ACC112 (cell line): ENCODE data around the gene ADAMTS7.
A peak's percentile ranks its signal among the peaks of the same experiment; 100 is the strongest.

Experiments used
- H2AFZ ChIP-seq: fragments of 200-600 bp; sonication (generic); one replicate; pipeline ENCODE4 v1.6.0; 2017; ENCODE audit warnings: antibody characterized with exemption, low read length; ENCODE audit not compliant: unreplicated experiment
- H3K27ac ChIP-seq: fragments of 200-600 bp; sonication (generic); 2 replicates; pipeline ENCODE4 v1.5.1; 2014; ENCODE audit warnings: low read depth, mild to moderate bottlenecking, antibody characterized with exemption, low read length, moderate library complexity
- H3K27me3 ChIP-seq: fragments of 200-600 bp; sonication (generic); 2 replicates; pipeline ENCODE4 v1.6.1; 2014; ENCODE audit warnings: mild to moderate bottlenecking, antibody characterized with exemption, low read length, moderate library complexity, mixed read lengths; ENCODE audit not compliant: insufficient read depth
- H3K36me3 ChIP-seq: fragments of 200-600 bp; sonication (generic); 2 replicates; pipeline ENCODE4 v1.6.1; 2016; ENCODE audit warnings: mild to moderate bottlenecking, antibody characterized with exemption, low read length, moderate library complexity, mixed read lengths; ENCODE audit not compliant: insufficient read depth
- H3K4me1 ChIP-seq: fragments of 200-600 bp; sonication (generic); one replicate; pipeline ENCODE4 v1.6.1; 2016; ENCODE audit warnings: low read length, mixed read lengths; ENCODE audit not compliant: insufficient read depth, unreplicated experiment, control insufficient read depth
- H3K4me3 ChIP-seq: fragments of 200-600 bp; sonication (generic); 2 replicates; pipeline ENCODE4 v1.5.1; 2014; ENCODE audit warnings: mild to moderate bottlenecking, low read depth, low read length
- H3K79me2 ChIP-seq: fragments of 200-600 bp; sonication (generic); one replicate; pipeline ENCODE4 v1.6.0; 2016; ENCODE audit warnings: low read length; ENCODE audit not compliant: control insufficient read depth, unreplicated experiment, insufficient read depth

The ADAMTS7 gene

GRCh38 chr15:78830514-78831228 lies 19.4 kb upstream of the ADAMTS7 start:
- no peak overlapping the region for H3K4me3 ChIP-seq
- no peak overlapping the region for H2AFZ ChIP-seq
- H3K79me2 ChIP-seq: no peaks in the 10 kb centered on the region
- H3K36me3 ChIP-seq: no peaks in the 10 kb centered on the region
- H3K27ac ChIP-seq: no peak overlapping the region
- H3K4me1 ChIP-seq: peaks cover 5% of the 10 kb centered on the region
- no peaks in the 10 kb centered on the region for H3K27me3 ChIP-seq

GRCh38 chr15:78828920-78829319 lies 17.7 kb upstream of the ADAMTS7 start:
- H3K4me3 ChIP-seq: no peak overlapping the region
- no peak overlapping the region for H2AFZ ChIP-seq

GRCh38 chr15:78822514-78822913 lies 11.2 kb upstream of the ADAMTS7 start:
- no peak overlapping the region for H3K4me3 ChIP-seq
- no peak overlapping the region for H2AFZ ChIP-seq
- no peak overlapping the region for H3K27ac ChIP-seq
- no peaks in the 10 kb centered on the region for H3K27me3 ChIP-seq
- H3K79me2 ChIP-seq: no peaks in the 10 kb centered on the region
- H3K36me3 ChIP-seq: no peaks in the 10 kb centered on the region
- peaks cover 11% of the 10 kb centered on the region for H3K4me1 ChIP-seq

More at GRCh38 chr15:78828920-78829319, 17.7 kb upstream of the ADAMTS7 start:
- Histone ChIP-seq H3K79me2 (no peaks in the 10 kb centered on the region), H3K27me3 (no peaks in the 10 kb centered on the region), H3K36me3 (no peaks in the 10 kb centered on the region), H3K4me1 (peaks cover 11% of the 10 kb centered on the region), H3K27ac (no peak overlapping the region)

GRCh38 chr15:78811825-78812183 lies 540 bp upstream of the ADAMTS7 start:
- H2AFZ ChIP-seq: peak overlapping the region; percentile 83
- H3K36me3 ChIP-seq: no peaks in the 10 kb centered on the region
- H3K4me1 ChIP-seq: peaks cover 16% of the 10 kb centered on the region
- H3K27ac ChIP-seq: peak overlapping the region; percentile 35; the same call in 1 of the 2 replicates
- peak overlapping the region; percentile 97 for H3K4me3 ChIP-seq
- H3K79me2 ChIP-seq: peaks cover 18% of the 10 kb centered on the region
- no peaks in the 10 kb centered on the region for H3K27me3 ChIP-seq

GRCh38 chr15:78810362-78811123 lies 721 bp downstream of the ADAMTS7 start:
- peak overlapping the region; percentile 97 for H3K4me3 ChIP-seq
- H3K79me2 ChIP-seq: peaks cover 18% of the 10 kb centered on the region
- peak overlapping the region; percentile 80 for H2AFZ ChIP-seq
- no peaks in the 10 kb centered on the region for H3K36me3 ChIP-seq
- peak overlapping the region; percentile 50; the same call in 1 of the 2 replicates for H3K27ac ChIP-seq
- H3K4me1 ChIP-seq: peaks cover 16% of the 10 kb centered on the region
- H3K27me3 ChIP-seq: no peaks in the 10 kb centered on the region

- peaks cover 16% of the 10 kb centered on the region for H3K4me1 ChIP-seq
- H3K4me3 ChIP-seq: peak overlapping the region; percentile 97
- peaks cover 18% of the 10 kb centered on the region for H3K79me2 ChIP-seq
- H3K36me3 ChIP-seq: no peaks in the 10 kb centered on the region
- H3K27ac ChIP-seq: no peak overlapping the region
- H3K27me3 ChIP-seq: no peaks in the 10 kb centered on the region
- H2AFZ ChIP-seq: peak overlapping the region; percentile 80
Observed at GRCh38 chr15:78810003-78810361, 1.3 kb downstream of the ADAMTS7 start.

GRCh38 chr15:78808550-78808949 lies 2.7 kb downstream of the ADAMTS7 start:
- peaks cover 18% of the 10 kb centered on the region for H3K79me2 ChIP-seq
- no peak overlapping the region for H2AFZ ChIP-seq
- no peak overlapping the region for H3K27ac ChIP-seq
- peaks cover 16% of the 10 kb centered on the region for H3K4me1 ChIP-seq
- no peak overlapping the region for H3K4me3 ChIP-seq
- H3K27me3 ChIP-seq: no peaks in the 10 kb centered on the region
- no peaks in the 10 kb centered on the region for H3K36me3 ChIP-seq

- H3K4me3 ChIP-seq: no peak overlapping the region
- no peak overlapping the region for H3K27ac ChIP-seq
- H3K4me1 ChIP-seq: peaks cover 16% of the 10 kb centered on the region
- H2AFZ ChIP-seq: no peak overlapping the region
- H3K79me2 ChIP-seq: peaks cover 18% of the 10 kb centered on the region
- no peaks in the 10 kb centered on the region for H3K27me3 ChIP-seq
- H3K36me3 ChIP-seq: no peaks in the 10 kb centered on the region
Observed at GRCh38 chr15:78807359-78807758, 3.9 kb downstream of the ADAMTS7 start.

- Histone ChIP-seq H3K36me3 (no peaks in the 10 kb centered on the region), H3K27me3 (no peaks in the 10 kb centered on the region), H3K4me1 (no peaks in the 10 kb centered on the region), H3K4me3 (no peak overlapping the region), H2AFZ (no peak overlapping the region), H3K79me2 (peaks cover 12% of the 10 kb centered on the region), H3K27ac (no peak overlapping the region)
Observed at GRCh38 chr15:78804391-78804792, 6.9 kb downstream of the ADAMTS7 start.

GRCh38 chr15:78800806-78801205 lies 10.5 kb downstream of the ADAMTS7 start:
- Histone ChIP-seq H2AFZ (no peak overlapping the region), H3K4me1 (peaks cover 24% of the 10 kb centered on the region), H3K27me3 (no peaks in the 10 kb centered on the region), H3K36me3 (no peaks in the 10 kb centered on the region), H3K27ac (no peak overlapping the region), H3K79me2 (no peaks in the 10 kb centered on the region), H3K4me3 (no peak overlapping the region)

- no peaks in the 10 kb centered on the region for H3K36me3 ChIP-seq
- H3K4me1 ChIP-seq: peaks cover 24% of the 10 kb centered on the region
- no peaks in the 10 kb centered on the region for H3K27me3 ChIP-seq
- no peak overlapping the region for H3K4me3 ChIP-seq
- no peaks in the 10 kb centered on the region for H3K79me2 ChIP-seq
- H3K27ac ChIP-seq: no peak overlapping the region
- no peak overlapping the region for H2AFZ ChIP-seq
Observed at GRCh38 chr15:78800189-78800588, 11.1 kb downstream of the ADAMTS7 start.
